IgD-negative memory B cell (primary cell): Measurements from ENCODE around the gene PRELID3B. TPM values are rescaled to one million over a fixed set of nuclear protein-coding genes. Genes with fewer than 3 reads are reported as not detected.
"Not testable (repeated sequence)": the region's sequence is repeated elsewhere in the genome, so short reads cannot be mapped to it uniquely, and the experiment has no call there.

Experiments used
- H3K27ac Mint-ChIP-seq, 3 donors: one replicate each; pipeline ENCODE4 v1.8.0; 2020 to 2022; ENCODE audit warnings: mild to moderate bottlenecking in 3 of 3, mixed read lengths in 3 of 3, moderate library complexity in 1 of 3
- H3K27me3 Mint-ChIP-seq: one replicate; pipeline ENCODE4 v1.8.0; 2021; ENCODE audit warnings: mixed read lengths
- H3K36me3 Mint-ChIP-seq: one replicate; pipeline ENCODE4 v1.8.0; 2020; ENCODE audit warnings: mild to moderate bottlenecking, mixed read lengths
- H3K4me1 Mint-ChIP-seq, 3 donors: one replicate each; pipeline ENCODE4 v1.8.0; 2020 to 2022; ENCODE audit warnings: mixed read lengths in 3 of 3, mild to moderate bottlenecking in 1 of 3
- H3K4me3 Mint-ChIP-seq, 4 donors: one replicate each; pipeline ENCODE4 v1.8.0; 2020 to 2022; ENCODE audit warnings: mild to moderate bottlenecking in 4 of 4, mixed read lengths in 4 of 4, moderate library complexity in 3 of 4
- H3K9me3 Mint-ChIP-seq, 3 donors: one replicate each; pipeline ENCODE4 v1.8.0; 2020 to 2021; ENCODE audit warnings: mixed read lengths in 3 of 3, mild to moderate bottlenecking in 1 of 3
- polyA plus RNA-seq: library from polyadenylated mRNA; unstranded; fragments of 300-500 nt; fragmentation: Illumina TruSeq; gene quantifications from one replicate; pipeline ENCODE4 v1.2.3, GENCODE V29; 2021

The PRELID3B gene
- polyA plus RNA-seq, 1 donor from 2014 or later: 36.5 TPM

GRCh38 chr20:59013959-59014608 is 28.5 kb downstream of the PRELID3B start:
- Mint-ChIP-seq H3K4me3 (peak overlapping the region in 1 of 4 donors; percentile 66), H3K4me1 (peaks cover 30 to 35% (median 32%) of the 10 kb centered on the region in 3 donors), H3K36me3 (peaks cover 4% of the 10 kb centered on the region), H3K27me3 (no peaks in the 10 kb centered on the region), H3K27ac (peak overlapping the region in 1 of 3 donors; percentile 81), H3K9me3 (no peaks in the 10 kb centered on the region)

DNA sequence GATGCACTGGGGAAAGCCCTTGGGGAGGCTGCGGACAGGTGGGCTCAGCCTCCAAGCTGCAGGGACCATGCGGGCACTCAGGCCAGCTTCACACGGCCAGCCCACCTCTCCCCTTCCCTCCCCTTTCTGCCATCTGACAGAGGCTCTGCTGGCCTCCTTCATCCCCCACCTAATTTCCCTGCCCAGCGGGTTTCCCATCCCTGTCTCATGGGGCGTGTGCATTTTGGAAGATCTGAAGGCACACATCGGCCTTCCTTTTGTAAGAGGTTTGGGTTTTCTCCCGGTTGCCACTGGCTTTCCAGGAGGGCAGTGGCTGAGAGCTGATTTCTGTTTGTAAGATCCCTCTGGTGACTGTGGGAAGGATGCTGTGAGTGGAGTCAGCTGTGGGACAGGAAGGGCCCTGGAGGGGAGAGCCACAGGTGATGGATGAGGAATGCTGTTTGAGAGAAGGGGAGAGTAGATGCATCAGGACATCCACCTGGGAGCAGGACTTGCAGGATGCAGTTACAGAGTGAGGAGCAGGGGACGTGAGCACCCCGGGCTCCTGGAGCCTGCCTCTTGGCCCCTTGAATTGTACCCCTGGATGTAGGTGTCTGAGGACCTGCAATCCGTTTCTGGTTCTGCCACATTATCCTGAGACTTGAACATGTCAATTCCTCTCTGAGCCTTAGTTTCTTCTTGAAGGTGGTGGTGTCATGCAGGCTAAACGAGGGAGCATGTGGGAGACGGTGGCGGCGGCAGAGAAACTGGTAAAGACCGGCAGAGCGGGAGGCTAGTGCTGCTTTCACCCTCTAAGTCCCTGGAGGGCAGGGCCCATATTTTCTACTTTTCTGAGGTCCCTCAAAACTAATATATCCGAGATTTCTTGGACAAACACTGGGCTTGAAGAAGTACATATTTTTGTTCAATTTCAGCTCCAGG is 29.3 kb downstream of the PRELID3B start:
- Mint-ChIP-seq H3K27ac (peak overlapping the region in 2 of 3 donors; percentile 67 to 73), H3K4me1 (peaks cover 32 to 37% (median 34%) of the 10 kb centered on the region in 3 donors), H3K27me3 (no peaks in the 10 kb centered on the region), H3K9me3 (no peaks in the 10 kb centered on the region), H3K36me3 (peaks cover 4% of the 10 kb centered on the region), H3K4me3 (no peak overlapping the region)

DNA sequence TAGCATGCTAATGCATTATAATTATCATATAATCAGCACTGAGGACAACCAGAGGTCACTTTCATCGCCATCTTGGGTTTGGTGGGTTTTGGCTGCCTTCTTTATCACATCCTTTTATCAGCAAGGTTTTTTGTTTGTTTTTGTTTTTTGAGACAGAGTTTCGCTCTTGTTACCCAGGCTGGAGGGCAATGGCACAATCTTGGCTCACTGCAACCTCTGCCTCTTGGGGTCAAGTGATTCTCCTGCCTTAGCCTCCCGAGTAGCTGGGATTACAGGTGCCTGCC is 30.8 kb downstream of the PRELID3B start:
- Mint-ChIP-seq H3K4me3 (peak overlapping the region in 1 of 4 donors; percentile 52), H3K27ac (peak overlapping the region in 1 of 3 donors; percentile 57), H3K4me1 (peaks cover 22 to 38% (median 25%) of the 10 kb centered on the region in 3 donors)
- not testable (repeated sequence) for H3K27me3 Mint-ChIP-seq, H3K36me3 Mint-ChIP-seq, H3K9me3 Mint-ChIP-seq

DNA sequence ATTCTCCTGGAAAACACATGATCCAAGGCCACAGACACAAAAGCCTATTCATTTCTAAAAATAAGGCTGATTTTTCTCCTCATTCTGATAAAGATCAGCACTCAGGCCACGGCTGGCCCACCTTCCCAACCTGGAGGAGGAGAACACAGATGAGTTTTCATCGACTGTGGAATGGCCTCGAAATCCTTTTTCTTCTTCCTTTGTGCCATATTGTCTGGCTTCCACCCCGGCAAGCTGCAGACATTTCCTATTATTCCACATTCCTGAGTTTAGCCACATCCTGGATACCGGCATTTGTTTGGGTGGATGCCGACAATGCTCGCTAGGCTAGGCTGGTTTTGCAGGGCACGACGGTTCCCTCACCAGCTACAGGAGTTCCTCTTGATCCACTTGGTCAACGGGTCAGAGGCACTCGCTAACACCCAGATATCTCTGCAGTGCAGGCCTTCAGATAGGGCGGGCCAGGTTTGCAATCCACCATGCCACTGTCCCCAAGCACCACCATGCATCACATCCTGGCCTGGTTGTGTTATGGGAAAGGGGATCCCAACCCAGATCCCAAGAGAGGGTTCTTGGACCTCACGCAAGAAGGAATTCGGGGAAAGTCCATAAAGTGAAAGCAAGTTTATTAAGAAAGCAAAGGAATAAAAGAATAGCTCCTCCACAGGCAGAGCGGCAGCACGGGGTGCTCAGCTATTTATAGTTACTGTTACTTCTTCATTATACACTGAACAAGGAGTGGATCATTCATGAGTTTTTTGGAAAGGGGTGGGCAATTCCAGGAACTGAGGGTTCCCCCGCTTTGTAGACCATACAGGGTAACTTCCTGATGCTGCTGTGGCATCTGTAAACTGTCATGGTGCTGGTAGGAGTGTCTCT is 31.4 kb downstream of the PRELID3B start:
- Mint-ChIP-seq H3K27ac (peak overlapping the region in 1 of 3 donors; percentile 57), H3K4me3 (peak overlapping the region in 1 of 4 donors; percentile 52), H3K4me1 (peaks cover 16 to 32% (median 20%) of the 10 kb centered on the region in 3 donors), H3K9me3 (no peaks in the 10 kb centered on the region), H3K27me3 (no peaks in the 10 kb centered on the region), H3K36me3 (peaks cover 4% of the 10 kb centered on the region)

DNA sequence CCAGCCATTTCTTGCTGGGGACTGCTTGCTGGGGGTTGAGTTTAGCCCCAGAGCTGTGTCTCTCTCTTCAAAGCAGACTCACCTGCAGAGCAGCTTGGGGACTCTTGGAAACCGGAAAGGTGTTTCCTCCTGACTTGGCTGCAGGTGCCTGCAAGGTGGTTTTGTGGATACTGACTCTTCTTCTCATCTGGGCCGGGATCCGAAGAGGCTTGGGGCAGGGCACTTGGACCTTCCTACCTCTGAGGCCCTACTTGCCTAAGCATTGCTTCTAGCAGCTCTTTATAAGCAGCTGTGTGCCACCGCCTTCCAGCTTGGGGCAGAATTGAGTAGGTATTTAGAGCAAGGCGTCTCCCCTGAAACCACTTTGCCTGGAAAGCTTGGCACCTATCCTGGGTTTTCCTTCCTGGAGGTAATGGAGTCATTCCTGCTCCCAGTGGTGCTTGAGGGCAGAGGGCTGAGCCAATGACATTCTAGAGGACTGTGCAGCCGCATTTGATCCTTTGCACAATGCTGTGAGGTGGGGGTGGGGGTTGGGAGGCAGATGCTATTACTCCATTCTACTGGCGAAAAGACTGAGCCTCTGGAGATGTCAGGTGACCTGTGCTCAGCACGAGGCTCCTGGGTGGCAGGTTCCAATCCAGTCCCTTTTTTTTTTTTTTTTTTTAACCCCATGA is 32.1 kb downstream of the PRELID3B start:
- Mint-ChIP-seq H3K9me3 (no peaks in the 10 kb centered on the region), H3K27ac (peak overlapping the region in 1 of 3 donors; percentile 65), H3K4me1 (peaks cover 15 to 28% (median 15%) of the 10 kb centered on the region in 3 donors), H3K36me3 (peaks cover 4% of the 10 kb centered on the region), H3K27me3 (no peaks in the 10 kb centered on the region), H3K4me3 (peak overlapping the region in 1 of 4 donors; percentile 76)

- Mint-ChIP-seq H3K4me1 (peaks cover 19 to 33% (median 25%) of the 10 kb centered on the region in 3 donors), H3K36me3 (peaks cover 9% of the 10 kb centered on the region), H3K4me3 (peak overlapping the region in 3 of 4 donors; percentile 73 to 98 (median 73)), H3K27ac (peak overlapping the region; percentile 86 to 96 (median 96)), H3K27me3 (no peaks in the 10 kb centered on the region), H3K9me3 (no peaks in the 10 kb centered on the region)
Measured at GRCh38 chr20:59008715-59009336, 33.8 kb downstream of the PRELID3B start.

- H3K9me3 Mint-ChIP-seq: no peaks in the 10 kb centered on the region
- H3K27ac Mint-ChIP-seq: peak overlapping the region; percentile 86 to 96 (median 96)
- H3K27me3 Mint-ChIP-seq: no peaks in the 10 kb centered on the region
- peaks cover 11% of the 10 kb centered on the region for H3K36me3 Mint-ChIP-seq
- H3K4me3 Mint-ChIP-seq: peak overlapping the region; percentile 95 to 100 (median 96)
- peaks cover 23 to 42% (median 29%) of the 10 kb centered on the region in 3 donors for H3K4me1 Mint-ChIP-seq
Measured at GRCh38 chr20:59007665-59008511, 34.7 kb downstream of the PRELID3B start.

DNA sequence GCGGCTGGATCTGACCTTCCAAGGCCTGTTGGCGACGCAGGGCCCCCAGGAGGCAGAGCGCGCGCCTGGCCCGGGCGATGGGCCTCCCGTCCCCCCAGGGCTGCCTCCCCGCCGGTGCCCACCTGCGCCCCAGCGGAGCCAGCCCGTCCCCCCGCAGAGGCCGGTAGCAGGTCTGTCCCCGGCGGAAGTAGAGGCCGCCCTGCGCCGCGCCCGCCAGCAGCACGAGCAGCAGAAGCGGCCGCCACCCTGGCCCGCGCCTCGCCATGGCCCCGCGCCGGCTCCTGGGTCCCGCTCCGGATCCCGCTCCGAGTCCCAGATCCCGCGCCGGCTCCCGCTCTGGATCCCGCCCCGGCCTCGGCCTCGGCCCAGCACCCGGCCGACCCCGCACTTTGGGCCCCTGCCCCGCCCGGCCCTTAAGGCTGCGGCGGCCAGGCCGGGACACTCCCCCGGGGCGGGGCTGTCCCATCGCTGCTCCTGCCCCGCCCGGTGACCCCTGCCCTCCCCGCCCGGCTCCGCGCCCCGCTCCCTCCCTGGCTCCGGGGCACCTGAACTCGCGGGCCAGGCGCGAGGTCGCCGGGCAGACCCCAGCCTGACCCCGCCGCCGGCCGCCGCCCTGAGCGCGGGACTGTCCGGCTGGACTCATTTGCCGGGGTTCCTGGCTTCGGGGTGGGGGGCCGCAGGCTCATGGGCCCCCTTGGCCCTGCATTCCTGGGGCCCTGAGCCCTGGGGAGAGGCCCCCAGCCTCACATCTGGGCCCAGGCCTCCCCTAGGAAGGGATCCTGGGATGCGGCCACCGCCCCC is 35.5 kb downstream of the PRELID3B start, which contains the start of gene CTSZ:
Gene CTSZ (minus strand): TSS at position 391 of the 801 bp plus-strand sequence. CDS start 126 bp downstream, at position 265.
- H3K9me3 Mint-ChIP-seq: no peaks in the 10 kb centered on the region
- no peaks in the 10 kb centered on the region for H3K27me3 Mint-ChIP-seq
- H3K36me3 Mint-ChIP-seq: peaks cover 11% of the 10 kb centered on the region
- H3K4me3 Mint-ChIP-seq: peak within 1 kb of the TSS; percentile 95 to 100 (median 98)
- peaks cover 31 to 38% (median 32%) of the 10 kb centered on the region in 3 donors for H3K4me1 Mint-ChIP-seq
- peak within 1 kb of the TSS; percentile 96 to 99 (median 97) for H3K27ac Mint-ChIP-seq

GRCh38 chr20:59006167-59006863 is 36.3 kb downstream of the PRELID3B start:
- H3K27ac Mint-ChIP-seq: peak overlapping the region; percentile 95 to 99 (median 97)
- no peaks in the 10 kb centered on the region for H3K27me3 Mint-ChIP-seq
- H3K4me1 Mint-ChIP-seq: peaks cover 29 to 37% (median 31%) of the 10 kb centered on the region in 3 donors
- peak overlapping the region; percentile 89 to 97 (median 94) for H3K4me3 Mint-ChIP-seq
- H3K36me3 Mint-ChIP-seq: peaks cover 8% of the 10 kb centered on the region
- no peaks in the 10 kb centered on the region for H3K9me3 Mint-ChIP-seq

GRCh38 chr20:59005523-59006166 is 36.9 kb downstream of the PRELID3B start:
- H3K36me3 Mint-ChIP-seq: peaks cover 8% of the 10 kb centered on the region
- H3K9me3 Mint-ChIP-seq: no peaks in the 10 kb centered on the region
- peak overlapping the region; percentile 89 to 97 (median 94) for H3K4me3 Mint-ChIP-seq
- peaks cover 29 to 37% (median 31%) of the 10 kb centered on the region in 3 donors for H3K4me1 Mint-ChIP-seq
- peak overlapping the region; percentile 95 to 99 (median 97) for H3K27ac Mint-ChIP-seq
- H3K27me3 Mint-ChIP-seq: no peaks in the 10 kb centered on the region

GRCh38 chr20:59004763-59005522 is 37.6 kb downstream of the PRELID3B start:
- peaks cover 8% of the 10 kb centered on the region for H3K36me3 Mint-ChIP-seq
- peak overlapping the region; percentile 95 to 99 (median 97) for H3K27ac Mint-ChIP-seq
- peak overlapping the region; percentile 89 to 97 (median 94) for H3K4me3 Mint-ChIP-seq
- H3K9me3 Mint-ChIP-seq: no peaks in the 10 kb centered on the region
- H3K4me1 Mint-ChIP-seq: peaks cover 27 to 33% (median 30%) of the 10 kb centered on the region in 3 donors
- H3K27me3 Mint-ChIP-seq: no peaks in the 10 kb centered on the region
